Left ventricle myocardium inferior (tissue), 1 donor: Measurements from ENCODE around the gene UCN. TPM values are rescaled to one million over a fixed set of nuclear protein-coding genes. Genes with fewer than 3 reads are reported as not detected.

ENCODE experiments used
- DNase-seq: peaks from one replicate; pipeline ENCODE4 v3.0.0-alpha.2; 2020
- H3K27ac ChIP-seq: fragments of 200-600 bp; replicated peaks from 2 replicates; pipeline ENCODE4 v1.8.0; 2021
- H3K27me3 ChIP-seq: fragments of 200-600 bp; 2 replicates; pipeline ENCODE4 v1.8.0; 2021; ENCODE audit warnings: low read depth
- H3K36me3 ChIP-seq: fragments of 200-600 bp; 2 replicates; pipeline ENCODE4 v1.8.0; 2021
- H3K4me1 ChIP-seq: fragments of 200-600 bp; 2 replicates; pipeline ENCODE4 v1.8.0; 2021
- H3K4me3 ChIP-seq: fragments of 200-600 bp; 2 replicates; pipeline ENCODE4 v1.8.0; 2021; ENCODE audit warnings: mild to moderate bottlenecking, moderate library complexity
- H3K9me3 ChIP-seq: fragments of 200-600 bp; replicated peaks from 2 replicates; pipeline ENCODE4 v1.8.0; 2021
- intact Hi-C: fragments of 100-400 bp; cut with micrococcal nuclease; formaldehyde crosslinking; loops from one replicate; pipeline ENCODE4 v1.11.0; 2022
- total RNA-seq: library from RNA; stranded (reverse); fragmentation: NEBNext Ultra II Directional; extraction: Animal tissue kit (Norgen Biotek cat#: 25700); gene quantifications from one replicate; pipeline ENCODE4 v1.2.1, GENCODE V29; 2021
- TF ChIP-seq, protein P1 (sequence below): fragments of 200-600 bp; IDR thresholded peaks from 2 replicates; pipeline ENCODE4 v1.8.0; 2021; ENCODE audit warnings: antibody characterized with exemption, mild to moderate bottlenecking, borderline replicate concordance
- donor health status: DM: no; HTN: yes; CAD: no; lungs with severe emphysema.

The UCN gene
- total RNA-seq, 1 donor from 2014 or later = 1.5 TPM

DNA sequence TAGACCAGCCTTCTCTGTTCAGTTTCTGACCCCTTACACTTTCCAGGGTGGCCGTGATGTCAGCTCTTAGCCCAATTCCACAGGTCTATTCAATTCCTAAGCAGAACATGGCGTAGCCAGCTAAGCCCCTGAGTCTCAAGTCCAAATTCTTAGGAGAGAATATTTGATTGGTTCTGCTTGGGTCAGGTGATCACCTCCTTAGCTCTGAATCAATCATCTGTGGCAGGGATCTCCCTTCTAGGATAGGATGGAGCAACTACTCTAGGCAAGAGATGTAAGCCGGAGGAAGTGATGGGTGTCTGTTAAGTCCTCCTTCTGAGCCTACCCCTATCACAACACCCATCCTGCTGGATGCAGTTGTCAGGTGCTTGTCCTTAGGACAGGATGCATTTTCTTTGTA, 11.1 kb downstream of the UCN start:
- peak overlapping the region; percentile 16 for H3K27ac ChIP-seq
- no peaks in the 10 kb centered on the region for H3K27me3 ChIP-seq
- no peak overlapping the region for H3K4me3 ChIP-seq
- H3K9me3 ChIP-seq = no peaks in the 10 kb centered on the region
- TF ChIP-seq, protein P1, sequence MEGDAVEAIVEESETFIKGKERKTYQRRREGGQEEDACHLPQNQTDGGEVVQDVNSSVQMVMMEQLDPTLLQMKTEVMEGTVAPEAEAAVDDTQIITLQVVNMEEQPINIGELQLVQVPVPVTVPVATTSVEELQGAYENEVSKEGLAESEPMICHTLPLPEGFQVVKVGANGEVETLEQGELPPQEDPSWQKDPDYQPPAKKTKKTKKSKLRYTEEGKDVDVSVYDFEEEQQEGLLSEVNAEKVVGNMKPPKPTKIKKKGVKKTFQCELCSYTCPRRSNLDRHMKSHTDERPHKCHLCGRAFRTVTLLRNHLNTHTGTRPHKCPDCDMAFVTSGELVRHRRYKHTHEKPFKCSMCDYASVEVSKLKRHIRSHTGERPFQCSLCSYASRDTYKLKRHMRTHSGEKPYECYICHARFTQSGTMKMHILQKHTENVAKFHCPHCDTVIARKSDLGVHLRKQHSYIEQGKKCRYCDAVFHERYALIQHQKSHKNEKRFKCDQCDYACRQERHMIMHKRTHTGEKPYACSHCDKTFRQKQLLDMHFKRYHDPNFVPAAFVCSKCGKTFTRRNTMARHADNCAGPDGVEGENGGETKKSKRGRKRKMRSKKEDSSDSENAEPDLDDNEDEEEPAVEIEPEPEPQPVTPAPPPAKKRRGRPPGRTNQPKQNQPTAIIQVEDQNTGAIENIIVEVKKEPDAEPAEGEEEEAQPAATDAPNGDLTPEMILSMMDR = no peak
- no peak for DNase-seq
- peaks cover 79% of the 10 kb centered on the region for H3K4me1 ChIP-seq
- intact Hi-C loops = loop anchor here (10.0 kb wide), 1 partner anchor 202 kb away; no protein-coding TSS in a partner anchor
- H3K36me3 ChIP-seq = peaks cover 26% of the 10 kb centered on the region

DNA sequence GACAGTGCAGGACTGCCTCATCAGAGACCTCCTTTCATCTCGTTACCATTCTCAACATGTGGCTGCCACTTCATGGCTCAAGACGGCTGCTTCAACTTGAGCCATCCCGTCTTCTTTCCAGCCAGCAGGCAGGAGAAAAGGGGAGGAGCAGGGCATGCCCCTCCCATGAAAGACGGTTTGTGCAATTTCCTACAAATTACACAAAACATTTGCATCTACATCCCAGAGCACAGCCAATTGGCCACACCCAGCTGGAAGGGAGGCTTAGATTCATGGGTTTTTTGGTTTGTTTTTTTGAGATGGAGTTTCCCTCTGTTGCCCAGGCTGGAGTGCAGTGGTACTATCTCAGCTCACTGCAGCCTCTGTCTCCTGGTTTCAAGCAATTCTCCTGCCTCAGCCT, 11.8 kb downstream of the UCN start:
- H3K4me1 ChIP-seq = peaks cover 81% of the 10 kb centered on the region
- H3K36me3 ChIP-seq = peaks cover 19% of the 10 kb centered on the region
- intact Hi-C loops = loop anchor here (10.0 kb wide), 1 partner anchor 202 kb away; no protein-coding TSS in a partner anchor
- H3K4me3 ChIP-seq = no peak overlapping the region
- DNase-seq = no peak
- no peaks in the 10 kb centered on the region for H3K9me3 ChIP-seq
- H3K27me3 ChIP-seq = no peaks in the 10 kb centered on the region
- TF ChIP-seq, protein P1 = no peak
- H3K27ac ChIP-seq = no peak overlapping the region

DNA sequence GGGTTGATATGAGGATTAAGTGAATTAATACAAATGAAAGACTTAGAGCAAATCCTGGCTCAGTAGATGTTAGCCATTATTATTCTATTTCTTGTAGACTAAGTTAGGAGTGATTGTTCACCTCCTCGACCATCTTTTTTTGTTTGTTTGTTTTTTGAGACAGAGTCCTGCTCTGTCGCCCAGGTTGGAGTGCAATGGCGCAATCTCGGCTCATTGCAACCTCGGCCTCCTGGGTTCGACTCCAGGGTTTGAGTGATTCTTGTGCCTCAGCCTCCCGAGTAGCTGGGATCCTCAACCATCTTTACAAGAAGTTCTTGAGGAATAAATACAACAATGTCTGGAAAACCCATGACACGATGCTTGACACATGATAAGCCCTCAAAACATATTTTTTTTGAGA, 13.3 kb downstream of the UCN start:
- Histone ChIP-seq H3K36me3 (peaks cover 14% of the 10 kb centered on the region), H3K4me1 (peaks cover 92% of the 10 kb centered on the region), H3K4me3 (no peak overlapping the region), H3K27me3 (no peaks in the 10 kb centered on the region), H3K27ac (no peak overlapping the region), H3K9me3 (no peaks in the 10 kb centered on the region)
- intact Hi-C loops = loop anchor here (10.0 kb wide), 1 partner anchor 200 kb away; no protein-coding TSS in a partner anchor
- DNase-seq = no peak
- TF ChIP-seq, protein P1 = no peak

DNA sequence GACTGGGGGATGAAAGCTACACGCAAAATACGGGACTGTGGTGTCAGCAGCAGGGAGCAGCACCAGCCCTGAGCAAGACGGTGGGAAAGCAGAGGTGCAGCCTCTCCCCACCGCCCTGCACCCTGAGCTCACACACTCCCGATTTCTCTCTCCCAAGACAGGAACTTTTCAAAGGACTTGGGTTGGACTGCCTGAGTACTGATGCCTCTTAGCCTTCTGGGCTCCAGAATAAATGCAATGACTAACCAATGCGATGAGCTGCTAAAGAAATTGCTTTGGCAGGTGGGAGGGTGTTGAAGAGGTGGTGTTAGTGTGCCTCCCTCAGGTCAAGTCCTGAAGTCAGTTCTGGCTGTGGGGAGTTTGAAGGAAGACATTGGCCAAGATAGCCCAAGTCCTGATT, 16.4 kb downstream of the UCN start:
- intact Hi-C loops = loop anchor here (10.0 kb wide), 1 partner anchor 197 kb away; no protein-coding TSS in a partner anchor
- TF ChIP-seq, protein P1 = peak; percentile 12
- peak overlapping the region; percentile 74 for H3K4me3 ChIP-seq
- no peaks in the 10 kb centered on the region for H3K36me3 ChIP-seq
- H3K27ac ChIP-seq = peak overlapping the region; percentile 78
- no peak for DNase-seq
- H3K9me3 ChIP-seq = no peaks in the 10 kb centered on the region
- peaks cover 6% of the 10 kb centered on the region for H3K27me3 ChIP-seq
- H3K4me1 ChIP-seq = peaks cover 97% of the 10 kb centered on the region

DNA sequence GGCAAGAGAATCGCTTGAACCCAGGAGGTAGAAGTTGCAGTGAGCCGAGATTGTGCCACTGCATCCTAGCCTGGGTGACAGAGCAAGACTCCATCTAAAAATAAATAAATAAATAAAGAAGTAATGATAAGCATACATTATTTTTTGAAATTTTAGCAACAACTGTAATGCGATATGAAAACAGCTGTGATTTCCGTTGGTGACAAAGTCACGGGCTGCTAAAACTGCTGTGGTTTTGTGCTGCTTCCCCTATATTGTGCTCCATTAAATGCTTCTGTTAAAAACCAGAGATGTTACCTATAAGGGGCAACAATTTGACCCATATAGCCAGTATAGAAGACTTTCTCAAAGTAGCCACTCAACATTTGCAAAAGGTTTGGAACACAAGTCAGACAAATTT, 17.7 kb downstream of the UCN start:
- intact Hi-C loops = loop anchor here (10.0 kb wide), 1 partner anchor 196 kb away; no protein-coding TSS in a partner anchor
- peaks cover 92% of the 10 kb centered on the region for H3K4me1 ChIP-seq
- TF ChIP-seq, protein P1 = no peak
- peak overlapping the region; percentile 78 for H3K27ac ChIP-seq
- H3K9me3 ChIP-seq = no peaks in the 10 kb centered on the region
- no peak for DNase-seq
- peaks cover 6% of the 10 kb centered on the region for H3K27me3 ChIP-seq
- peak overlapping the region; percentile 74 for H3K4me3 ChIP-seq
- no peaks in the 10 kb centered on the region for H3K36me3 ChIP-seq

DNA sequence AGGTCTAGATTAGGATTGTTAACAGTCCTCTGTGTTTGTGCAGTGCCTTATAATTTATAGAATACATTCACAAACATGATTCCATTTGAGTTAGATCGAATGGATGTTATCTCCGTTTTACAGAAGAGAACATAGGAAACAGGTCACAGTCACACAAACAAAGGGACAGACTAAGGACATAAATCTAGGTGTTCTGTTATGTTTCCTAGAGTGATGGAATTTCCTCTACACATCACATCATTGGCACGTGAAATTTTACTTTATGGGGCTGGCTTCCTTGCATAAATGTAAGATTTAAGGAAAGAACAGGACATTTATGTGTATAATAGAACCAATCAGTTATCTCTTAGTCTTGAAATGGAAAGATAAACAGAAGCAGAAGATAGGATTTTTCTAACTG, 19.6 kb downstream of the UCN start:
- H3K27ac ChIP-seq = peak overlapping the region; percentile 78
- TF ChIP-seq, protein P1 = no peak
- peaks cover 74% of the 10 kb centered on the region for H3K4me1 ChIP-seq
- H3K36me3 ChIP-seq = no peaks in the 10 kb centered on the region
- intact Hi-C loops = no loop called here
- H3K9me3 ChIP-seq = no peaks in the 10 kb centered on the region
- peak overlapping the region; percentile 74 for H3K4me3 ChIP-seq
- H3K27me3 ChIP-seq = peaks cover 11% of the 10 kb centered on the region
- no peak for DNase-seq
